ENCODE measurements around the gene PEG3. TPM values are rescaled to one million over a fixed set of nuclear protein-coding genes. Genes with fewer than 3 reads are reported as not detected.

The PEG3 gene
- total RNA-seq, 1 experiment from 2014 or later: 0.83 TPM

DNA sequence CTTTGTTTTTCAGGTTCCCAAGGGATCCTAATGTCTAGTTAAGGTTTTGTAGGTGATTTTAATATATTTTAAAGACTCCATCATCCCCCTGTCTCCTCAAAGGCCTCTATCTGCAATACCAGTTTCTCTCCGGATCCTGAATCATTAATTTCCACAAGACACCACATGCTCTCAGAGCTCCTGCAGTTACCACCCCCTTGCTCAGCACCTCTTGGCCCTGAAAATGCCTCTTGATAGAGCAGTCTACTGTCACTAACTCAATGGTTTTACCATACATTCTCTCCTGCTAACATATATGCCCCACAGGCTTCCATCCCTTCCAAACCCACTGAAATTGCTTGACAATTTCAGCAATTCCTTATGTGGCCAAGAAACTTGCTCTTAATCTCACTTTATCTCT is 1.9 kb upstream of the PEG3 start:
- CTCF ChIA-PET: no interaction called here
- Mint-ChIP-seq H3K4me1 (no peaks in the 10 kb centered on the region), H3K27ac (no peak overlapping the region), H3K27me3 (ENCODE audit: low read depth) (peaks cover 11% of the 10 kb centered on the region), H3K9me3 (peaks cover 37% of the 10 kb centered on the region), H3K36me3 (peaks cover 41% of the 10 kb centered on the region), H3K4me3 (no peak overlapping the region)
- no peak for ATAC-seq
- no peak for DNase-seq (ENCODE audit: low spot score)
- POLR2A ChIA-PET: no interaction called here
- no peak for TF ChIP-seq ZNF219 (CRISPR knock-in tag; IDR thresholded peaks at IDR 0.05; ENCODE audit: borderline replicate concordance)
- TF ChIP-seq ZNF232 (CRISPR knock-in tag; IDR thresholded peaks at IDR 0.05): no peak
- TF ChIP-seq, protein P1, sequence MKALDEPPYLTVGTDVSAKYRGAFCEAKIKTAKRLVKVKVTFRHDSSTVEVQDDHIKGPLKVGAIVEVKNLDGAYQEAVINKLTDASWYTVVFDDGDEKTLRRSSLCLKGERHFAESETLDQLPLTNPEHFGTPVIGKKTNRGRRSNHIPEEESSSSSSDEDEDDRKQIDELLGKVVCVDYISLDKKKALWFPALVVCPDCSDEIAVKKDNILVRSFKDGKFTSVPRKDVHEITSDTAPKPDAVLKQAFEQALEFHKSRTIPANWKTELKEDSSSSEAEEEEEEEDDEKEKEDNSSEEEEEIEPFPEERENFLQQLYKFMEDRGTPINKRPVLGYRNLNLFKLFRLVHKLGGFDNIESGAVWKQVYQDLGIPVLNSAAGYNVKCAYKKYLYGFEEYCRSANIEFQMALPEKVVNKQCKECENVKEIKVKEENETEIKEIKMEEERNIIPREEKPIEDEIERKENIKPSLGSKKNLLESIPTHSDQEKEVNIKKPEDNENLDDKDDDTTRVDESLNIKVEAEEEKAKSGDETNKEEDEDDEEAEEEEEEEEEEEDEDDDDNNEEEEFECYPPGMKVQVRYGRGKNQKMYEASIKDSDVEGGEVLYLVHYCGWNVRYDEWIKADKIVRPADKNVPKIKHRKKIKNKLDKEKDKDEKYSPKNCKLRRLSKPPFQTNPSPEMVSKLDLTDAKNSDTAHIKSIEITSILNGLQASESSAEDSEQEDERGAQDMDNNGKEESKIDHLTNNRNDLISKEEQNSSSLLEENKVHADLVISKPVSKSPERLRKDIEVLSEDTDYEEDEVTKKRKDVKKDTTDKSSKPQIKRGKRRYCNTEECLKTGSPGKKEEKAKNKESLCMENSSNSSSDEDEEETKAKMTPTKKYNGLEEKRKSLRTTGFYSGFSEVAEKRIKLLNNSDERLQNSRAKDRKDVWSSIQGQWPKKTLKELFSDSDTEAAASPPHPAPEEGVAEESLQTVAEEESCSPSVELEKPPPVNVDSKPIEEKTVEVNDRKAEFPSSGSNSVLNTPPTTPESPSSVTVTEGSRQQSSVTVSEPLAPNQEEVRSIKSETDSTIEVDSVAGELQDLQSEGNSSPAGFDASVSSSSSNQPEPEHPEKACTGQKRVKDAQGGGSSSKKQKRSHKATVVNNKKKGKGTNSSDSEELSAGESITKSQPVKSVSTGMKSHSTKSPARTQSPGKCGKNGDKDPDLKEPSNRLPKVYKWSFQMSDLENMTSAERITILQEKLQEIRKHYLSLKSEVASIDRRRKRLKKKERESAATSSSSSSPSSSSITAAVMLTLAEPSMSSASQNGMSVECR (CRISPR knock-in tag; IDR thresholded peaks at IDR 0.05; ENCODE audit: borderline replicate concordance): no peak
- no peak for TF ChIP-seq CBFB (CRISPR knock-in tag; IDR thresholded peaks at IDR 0.05; ENCODE audit: low read depth)
- TF ChIP-seq TEAD4 (CRISPR knock-in tag; IDR thresholded peaks at IDR 0.05): no peak
- TF ChIP-seq FOXJ3 (CRISPR knock-in tag; IDR thresholded peaks at IDR 0.05; ENCODE audit: borderline replicate concordance): no peak
- no peak for TF ChIP-seq SMAD4 (CRISPR knock-in tag; IDR thresholded peaks at IDR 0.05)
- TF ChIP-seq RELA (CRISPR knock-in tag; IDR thresholded peaks at IDR 0.05; ENCODE audit: borderline replicate concordance): no peak
- TF ChIP-seq, protein P2, sequence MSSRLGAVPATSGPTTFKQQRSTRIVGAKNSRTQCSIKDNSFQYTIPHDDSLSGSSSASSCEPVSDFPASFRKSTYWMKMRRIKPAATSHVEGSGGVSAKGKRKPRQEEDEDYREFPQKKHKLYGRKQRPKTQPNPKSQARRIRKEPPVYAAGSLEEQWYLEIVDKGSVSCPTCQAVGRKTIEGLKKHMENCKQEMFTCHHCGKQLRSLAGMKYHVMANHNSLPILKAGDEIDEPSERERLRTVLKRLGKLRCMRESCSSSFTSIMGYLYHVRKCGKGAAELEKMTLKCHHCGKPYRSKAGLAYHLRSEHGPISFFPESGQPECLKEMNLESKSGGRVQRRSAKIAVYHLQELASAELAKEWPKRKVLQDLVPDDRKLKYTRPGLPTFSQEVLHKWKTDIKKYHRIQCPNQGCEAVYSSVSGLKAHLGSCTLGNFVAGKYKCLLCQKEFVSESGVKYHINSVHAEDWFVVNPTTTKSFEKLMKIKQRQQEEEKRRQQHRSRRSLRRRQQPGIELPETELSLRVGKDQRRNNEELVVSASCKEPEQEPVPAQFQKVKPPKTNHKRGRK (CRISPR knock-in tag; IDR thresholded peaks at IDR 0.05; ENCODE audit: borderline replicate concordance): no peak
- TF ChIP-seq ZNF121 (CRISPR knock-in tag; IDR thresholded peaks at IDR 0.05): no peak

DNA sequence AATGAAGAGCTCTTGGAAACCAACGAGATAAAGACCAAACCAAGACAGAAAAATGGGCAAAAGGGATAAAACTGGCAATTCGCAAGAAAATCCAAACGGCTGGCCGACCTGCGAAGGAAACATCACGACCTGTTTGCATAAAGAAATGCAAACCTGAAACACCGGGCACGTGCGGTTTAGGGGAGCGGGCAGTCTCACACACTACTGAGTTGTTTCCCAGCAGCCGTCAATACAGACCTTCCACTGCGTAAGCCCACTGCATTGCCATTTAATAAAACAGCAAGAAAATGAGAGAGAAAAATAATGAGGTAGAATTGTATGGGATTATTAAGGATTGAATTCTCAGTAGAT is 642 bp upstream of the PEG3 start:
- ChIA-PET POLR2A (no interaction called here), CTCF (no interaction called here)
- ATAC-seq (no peak), DNase-seq (ENCODE audit: low spot score) (no peak)
- H3K4me1 Mint-ChIP-seq: no peaks in the 10 kb centered on the region
- peaks cover 11% of the 10 kb centered on the region for H3K27me3 Mint-ChIP-seq (ENCODE audit: low read depth)
- no peak overlapping the region for H3K27ac Mint-ChIP-seq
- H3K36me3 Mint-ChIP-seq: peaks cover 42% of the 10 kb centered on the region
- TF ChIP-seq, protein P3, sequence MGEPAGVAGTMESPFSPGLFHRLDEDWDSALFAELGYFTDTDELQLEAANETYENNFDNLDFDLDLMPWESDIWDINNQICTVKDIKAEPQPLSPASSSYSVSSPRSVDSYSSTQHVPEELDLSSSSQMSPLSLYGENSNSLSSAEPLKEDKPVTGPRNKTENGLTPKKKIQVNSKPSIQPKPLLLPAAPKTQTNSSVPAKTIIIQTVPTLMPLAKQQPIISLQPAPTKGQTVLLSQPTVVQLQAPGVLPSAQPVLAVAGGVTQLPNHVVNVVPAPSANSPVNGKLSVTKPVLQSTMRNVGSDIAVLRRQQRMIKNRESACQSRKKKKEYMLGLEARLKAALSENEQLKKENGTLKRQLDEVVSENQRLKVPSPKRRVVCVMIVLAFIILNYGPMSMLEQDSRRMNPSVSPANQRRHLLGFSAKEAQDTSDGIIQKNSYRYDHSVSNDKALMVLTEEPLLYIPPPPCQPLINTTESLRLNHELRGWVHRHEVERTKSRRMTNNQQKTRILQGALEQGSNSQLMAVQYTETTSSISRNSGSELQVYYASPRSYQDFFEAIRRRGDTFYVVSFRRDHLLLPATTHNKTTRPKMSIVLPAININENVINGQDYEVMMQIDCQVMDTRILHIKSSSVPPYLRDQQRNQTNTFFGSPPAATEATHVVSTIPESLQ (CRISPR knock-in tag; IDR thresholded peaks at IDR 0.05): no peak
- TF ChIP-seq NR1H2 (CRISPR knock-in tag; IDR thresholded peaks at IDR 0.05) (no peak), CBFB (CRISPR knock-in tag; IDR thresholded peaks at IDR 0.05; ENCODE audit: low read depth) (no peak), IRF2 (CRISPR knock-in tag; IDR thresholded peaks at IDR 0.05; ENCODE audit: borderline replicate concordance, low read depth) (no peak), FOXK1 (CRISPR knock-in tag; IDR thresholded peaks at IDR 0.05) (no peak), ZNF423 (CRISPR knock-in tag; IDR thresholded peaks at IDR 0.05) (no peak), ZNF671 (CRISPR knock-in tag; IDR thresholded peaks at IDR 0.05) (no peak), SMAD4 (CRISPR knock-in tag; IDR thresholded peaks at IDR 0.05) (no peak)
- TF ChIP-seq, protein P4, sequence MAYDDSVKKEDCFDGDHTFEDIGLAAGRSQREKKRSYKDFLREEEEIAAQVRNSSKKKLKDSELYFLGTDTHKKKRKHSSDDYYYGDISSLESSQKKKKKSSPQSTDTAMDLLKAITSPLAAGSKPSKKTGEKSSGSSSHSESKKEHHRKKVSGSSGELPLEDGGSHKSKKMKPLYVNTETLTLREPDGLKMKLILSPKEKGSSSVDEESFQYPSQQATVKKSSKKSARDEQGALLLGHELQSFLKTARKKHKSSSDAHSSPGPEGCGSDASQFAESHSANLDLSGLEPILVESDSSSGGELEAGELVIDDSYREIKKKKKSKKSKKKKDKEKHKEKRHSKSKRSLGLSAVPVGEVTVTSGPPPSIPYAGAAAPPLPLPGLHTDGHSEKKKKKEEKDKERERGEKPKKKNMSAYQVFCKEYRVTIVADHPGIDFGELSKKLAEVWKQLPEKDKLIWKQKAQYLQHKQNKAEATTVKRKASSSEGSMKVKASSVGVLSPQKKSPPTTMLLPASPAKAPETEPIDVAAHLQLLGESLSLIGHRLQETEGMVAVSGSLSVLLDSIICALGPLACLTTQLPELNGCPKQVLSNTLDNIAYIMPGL (CRISPR knock-in tag; IDR thresholded peaks at IDR 0.05): no peak
- TF ChIP-seq, protein P1 (CRISPR knock-in tag; IDR thresholded peaks at IDR 0.05; ENCODE audit: borderline replicate concordance): no peak
- TF ChIP-seq, protein P5, sequence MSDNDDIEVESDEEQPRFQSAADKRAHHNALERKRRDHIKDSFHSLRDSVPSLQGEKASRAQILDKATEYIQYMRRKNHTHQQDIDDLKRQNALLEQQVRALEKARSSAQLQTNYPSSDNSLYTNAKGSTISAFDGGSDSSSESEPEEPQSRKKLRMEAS (CRISPR knock-in tag; IDR thresholded peaks at IDR 0.05): no peak
- TF ChIP-seq, protein P6, sequence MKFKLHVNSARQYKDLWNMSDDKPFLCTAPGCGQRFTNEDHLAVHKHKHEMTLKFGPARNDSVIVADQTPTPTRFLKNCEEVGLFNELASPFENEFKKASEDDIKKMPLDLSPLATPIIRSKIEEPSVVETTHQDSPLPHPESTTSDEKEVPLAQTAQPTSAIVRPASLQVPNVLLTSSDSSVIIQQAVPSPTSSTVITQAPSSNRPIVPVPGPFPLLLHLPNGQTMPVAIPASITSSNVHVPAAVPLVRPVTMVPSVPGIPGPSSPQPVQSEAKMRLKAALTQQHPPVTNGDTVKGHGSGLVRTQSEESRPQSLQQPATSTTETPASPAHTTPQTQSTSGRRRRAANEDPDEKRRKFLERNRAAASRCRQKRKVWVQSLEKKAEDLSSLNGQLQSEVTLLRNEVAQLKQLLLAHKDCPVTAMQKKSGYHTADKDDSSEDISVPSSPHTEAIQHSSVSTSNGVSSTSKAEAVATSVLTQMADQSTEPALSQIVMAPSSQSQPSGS (CRISPR knock-in tag; IDR thresholded peaks at IDR 0.05; ENCODE audit: borderline replicate concordance, low read depth): no peak
- H3K4me3 Mint-ChIP-seq: no peak overlapping the region
- H3K9me3 Mint-ChIP-seq: peaks cover 34% of the 10 kb centered on the region

All from WTC11 (cell line).